RWPE2 (cell line): ENCODE data around the gene ZSWIM9.
A peak's percentile ranks its signal among the peaks of the same experiment; 100 is the strongest.

Experiments
- ATAC-seq: fragments of 200-7000 bp; cut with Tn5 transposase; 3 replicates; pipeline ENCODE4 v1.9.1; 2021; ENCODE audit warnings: low read depth
- DNase-seq: peaks from one replicate; pipeline ENCODE4 v3.0.0-alpha.2; 2020; ENCODE audit warnings: low spot score
- H3K27ac ChIP-seq: fragments of 450-650 bp; 2 replicates; pipeline ENCODE4 v1.5.1; 2017; ENCODE audit warnings: mild to moderate bottlenecking; ENCODE audit not compliant: poor library complexity, severe bottlenecking
- H3K27me3 ChIP-seq: fragments of 250-450 bp; sonication (Bioruptor Pico); 2 replicates; pipeline ENCODE4 v1.5.1; 2021; ENCODE audit warnings: mild to moderate bottlenecking, moderate library complexity; ENCODE audit not compliant: insufficient read depth, poor library complexity, severe bottlenecking
- H3K36me3 ChIP-seq: fragments of 250-450 bp; sonication (Bioruptor Pico); 2 replicates; pipeline ENCODE4 v1.5.1; 2020; ENCODE audit warnings: low read depth, mild to moderate bottlenecking, moderate library complexity
- H3K4me1 ChIP-seq: fragments of 250-450 bp; sonication (Bioruptor Pico); 2 replicates; pipeline ENCODE4 v1.5.1; 2021; ENCODE audit warnings: mild to moderate bottlenecking, moderate library complexity; ENCODE audit not compliant: insufficient read depth, poor library complexity, severe bottlenecking
- H3K4me3 ChIP-seq: fragments of 250-450 bp; sonication (Bioruptor Pico); 2 replicates; pipeline ENCODE4 v1.5.1; 2021; ENCODE audit warnings: mild to moderate bottlenecking, moderate library complexity; ENCODE audit not compliant: severe bottlenecking
- H3K9me3 ChIP-seq: fragments of 250-450 bp; sonication (Bioruptor Pico); 2 replicates; pipeline ENCODE4 v1.5.1; 2021; ENCODE audit warnings: mild to moderate bottlenecking, moderate library complexity; ENCODE audit not compliant: severe bottlenecking
- TF ChIP-seq, protein P1 (sequence below): fragments of 450-650 bp; IDR thresholded peaks from one replicate; pipeline ENCODE4 v1.5.1; 2017; ENCODE audit warnings: mild to moderate bottlenecking, moderate library complexity; ENCODE audit not compliant: poor library complexity, severe bottlenecking

ZSWIM9 gene

DNA sequence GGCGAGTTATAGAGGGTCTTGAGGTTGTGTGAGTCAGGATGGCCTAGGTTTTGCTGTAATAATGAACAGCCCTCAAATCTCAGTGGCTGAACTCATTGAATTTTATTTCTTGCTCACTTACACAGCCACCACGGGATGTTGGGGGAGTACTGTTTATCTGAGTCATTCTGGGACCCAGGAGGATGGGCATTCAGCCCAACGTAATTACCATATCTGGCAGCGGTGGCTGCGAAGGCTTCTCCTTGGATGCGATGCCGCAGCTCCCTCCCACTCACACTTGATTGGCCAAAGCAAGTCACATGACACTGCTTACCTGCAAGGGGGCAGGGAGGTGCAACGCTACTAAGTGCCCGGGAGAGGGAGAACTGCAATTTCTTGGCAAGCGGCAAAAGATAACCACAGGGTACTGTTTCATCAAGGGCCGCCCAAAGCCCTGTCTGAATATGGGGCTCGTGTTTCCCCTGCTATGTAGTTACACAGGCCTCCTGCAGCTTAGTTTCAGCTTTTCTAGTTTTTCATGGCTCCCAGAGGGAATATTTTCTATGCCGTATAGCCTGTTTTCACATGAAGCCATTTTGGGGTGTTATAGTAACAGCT lies 19.9 kb downstream of the ZSWIM9 start:
- Histone ChIP-seq H3K4me1 (no peaks in the 10 kb centered on the region), H3K27me3 (no peaks in the 10 kb centered on the region), H3K4me3 (no peak overlapping the region), H3K9me3 (no peaks in the 10 kb centered on the region), H3K27ac (no peak overlapping the region), H3K36me3 (no peaks in the 10 kb centered on the region; the same call in 1 of the 2 replicates)
- no peak for DNase-seq
- no peak for ATAC-seq
- TF ChIP-seq, protein P1, sequence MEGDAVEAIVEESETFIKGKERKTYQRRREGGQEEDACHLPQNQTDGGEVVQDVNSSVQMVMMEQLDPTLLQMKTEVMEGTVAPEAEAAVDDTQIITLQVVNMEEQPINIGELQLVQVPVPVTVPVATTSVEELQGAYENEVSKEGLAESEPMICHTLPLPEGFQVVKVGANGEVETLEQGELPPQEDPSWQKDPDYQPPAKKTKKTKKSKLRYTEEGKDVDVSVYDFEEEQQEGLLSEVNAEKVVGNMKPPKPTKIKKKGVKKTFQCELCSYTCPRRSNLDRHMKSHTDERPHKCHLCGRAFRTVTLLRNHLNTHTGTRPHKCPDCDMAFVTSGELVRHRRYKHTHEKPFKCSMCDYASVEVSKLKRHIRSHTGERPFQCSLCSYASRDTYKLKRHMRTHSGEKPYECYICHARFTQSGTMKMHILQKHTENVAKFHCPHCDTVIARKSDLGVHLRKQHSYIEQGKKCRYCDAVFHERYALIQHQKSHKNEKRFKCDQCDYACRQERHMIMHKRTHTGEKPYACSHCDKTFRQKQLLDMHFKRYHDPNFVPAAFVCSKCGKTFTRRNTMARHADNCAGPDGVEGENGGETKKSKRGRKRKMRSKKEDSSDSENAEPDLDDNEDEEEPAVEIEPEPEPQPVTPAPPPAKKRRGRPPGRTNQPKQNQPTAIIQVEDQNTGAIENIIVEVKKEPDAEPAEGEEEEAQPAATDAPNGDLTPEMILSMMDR = peak; percentile 12

- ATAC-seq = no peak
- Histone ChIP-seq H3K27ac (no peak overlapping the region), H3K4me1 (no peaks in the 10 kb centered on the region), H3K36me3 (no peaks in the 10 kb centered on the region; the same call in 1 of the 2 replicates), H3K9me3 (no peaks in the 10 kb centered on the region), H3K4me3 (no peak overlapping the region), H3K27me3 (no peaks in the 10 kb centered on the region)
- TF ChIP-seq, protein P1 = no peak
- DNase-seq = no peak
These were observed 20.4 kb downstream of the ZSWIM9 start for GRCh38 chr19:48190885-48191284.

DNA sequence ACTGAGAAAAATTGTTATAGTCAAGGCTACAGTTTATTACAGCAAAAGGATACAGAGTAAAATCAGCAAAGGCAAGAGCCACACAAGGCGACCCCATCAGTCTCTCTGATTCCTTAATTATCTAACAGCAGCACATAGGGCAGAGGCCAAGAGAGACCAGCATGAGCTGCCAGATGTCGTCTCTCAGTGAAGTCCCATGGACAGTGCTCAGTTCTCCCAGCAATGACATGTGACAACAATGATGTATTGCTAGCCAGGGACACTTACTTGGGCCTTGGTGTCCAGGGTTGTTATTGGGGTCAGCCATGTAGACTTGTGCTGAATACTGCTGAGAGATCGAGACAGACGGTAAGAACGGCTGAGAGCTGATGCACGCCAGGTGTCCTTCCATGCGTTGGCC lies 22.3 kb downstream of the ZSWIM9 start:
- DNase-seq = no peak
- H3K27me3 ChIP-seq = no peaks in the 10 kb centered on the region
- no peak overlapping the region for H3K27ac ChIP-seq
- TF ChIP-seq, protein P1 = no peak
- no peak for ATAC-seq
- H3K4me1 ChIP-seq = no peaks in the 10 kb centered on the region
- H3K9me3 ChIP-seq = no peaks in the 10 kb centered on the region
- H3K4me3 ChIP-seq = no peak overlapping the region
- H3K36me3 ChIP-seq = no peaks in the 10 kb centered on the region; the same call in 1 of the 2 replicates

DNA sequence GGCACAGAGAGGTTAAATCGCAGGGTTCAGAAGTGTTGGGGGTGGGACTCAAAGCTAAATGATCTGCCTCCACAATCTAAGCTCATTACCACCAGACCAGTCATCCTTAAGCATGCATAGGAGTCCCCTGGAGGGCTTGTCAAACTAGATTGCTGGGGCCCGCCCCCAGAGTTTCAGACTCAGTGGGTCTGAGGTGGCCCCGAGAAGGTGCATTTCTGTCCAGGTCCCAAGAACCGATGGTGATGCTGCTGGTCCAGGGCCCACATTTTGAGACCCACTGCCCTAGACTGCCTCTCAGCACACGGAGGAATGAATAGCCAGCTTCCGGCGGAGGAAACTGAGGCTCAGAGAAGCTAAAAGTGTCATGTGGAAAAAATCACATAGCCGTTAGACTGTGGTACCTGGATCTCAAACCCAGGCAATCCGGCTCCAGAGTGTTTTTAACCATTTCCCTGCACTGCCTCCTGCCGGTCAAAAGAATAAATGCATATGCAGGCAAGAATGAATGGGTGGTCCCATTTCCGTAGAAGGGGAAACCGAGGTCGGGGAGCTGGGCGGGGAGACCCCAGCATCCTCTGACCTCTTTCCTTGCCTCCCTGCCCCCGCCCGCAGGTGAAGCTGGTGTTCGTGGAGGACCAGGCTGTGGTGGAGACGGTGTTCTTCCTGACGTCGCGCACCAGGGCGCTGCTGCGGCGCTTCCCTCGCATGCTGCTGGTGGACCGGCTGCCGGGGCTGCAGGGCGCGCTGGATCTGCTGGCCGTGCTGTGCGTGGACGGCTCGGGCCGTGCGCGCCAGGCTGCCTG lies 23.8 kb downstream of the ZSWIM9 start:
- ATAC-seq = no peak
- DNase-seq = no peak

More for the DNA sequence above, 23.8 kb downstream of the ZSWIM9 start:
- Histone ChIP-seq H3K4me1 (no peaks in the 10 kb centered on the region), H3K27ac (no peak overlapping the region), H3K36me3 (no peaks in the 10 kb centered on the region; the same call in 1 of the 2 replicates), H3K9me3 (no peaks in the 10 kb centered on the region), H3K27me3 (no peaks in the 10 kb centered on the region), H3K4me3 (no peak overlapping the region)
- TF ChIP-seq, protein P1 = peak; percentile 18
